GOT3 (cell line): ENCODE data around the gene PDE2A.

Source experiments
- DNase-seq: peaks from one replicate; lab custom pipeline; 2025; ENCODE audit warnings: mixed read lengths; lab: John Stamatoyannopoulos, UW

PDE2A gene

DNA sequence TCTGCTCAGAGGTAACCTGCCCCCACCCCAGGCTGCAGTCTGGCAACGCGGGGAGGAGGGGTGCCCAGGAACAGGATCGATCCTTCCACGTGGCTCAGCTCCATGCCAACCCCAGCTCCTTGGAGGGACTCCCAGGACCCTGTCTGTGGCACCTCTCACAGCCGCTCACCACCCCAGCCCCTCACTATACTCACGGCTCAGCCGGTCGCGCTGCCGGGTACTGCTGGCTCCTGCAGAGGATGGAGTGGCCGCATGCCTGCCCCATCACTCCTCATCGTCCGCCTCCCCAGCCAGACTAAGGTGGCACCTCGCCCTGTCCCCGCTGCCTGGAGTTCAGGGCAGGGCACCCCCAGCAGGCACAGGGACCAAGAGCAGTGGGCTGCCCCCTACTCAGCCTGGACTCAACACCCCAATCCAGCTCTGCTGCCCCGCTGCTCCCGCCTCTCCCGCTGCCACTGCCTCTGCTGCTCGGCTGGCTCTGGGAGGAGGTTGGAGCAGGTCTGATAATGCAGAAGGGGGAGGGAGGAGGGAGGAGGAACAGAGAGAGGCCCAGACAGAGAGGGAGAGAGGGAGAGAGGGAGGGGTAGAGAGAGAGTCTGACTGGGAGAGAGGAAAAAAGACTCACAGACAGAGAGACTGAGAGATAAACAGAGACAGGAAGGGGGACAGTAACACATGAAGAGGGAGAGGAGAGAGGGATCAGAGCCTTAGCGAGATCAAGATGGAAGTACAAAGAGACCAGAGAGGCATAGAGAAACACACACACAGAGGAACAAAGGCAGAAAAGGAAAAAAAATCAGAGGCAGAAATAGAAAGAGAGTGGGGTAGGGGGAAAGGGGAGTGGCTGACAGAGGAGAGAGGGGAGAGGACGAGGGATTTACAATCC lies at the start of gene PDE2A:
Gene PDE2A (minus strand): TSS at position 480 of the 886 bp plus-strand sequence. CDS start 215 bp downstream, at position 265.
- DNase-seq: no peak

DNA sequence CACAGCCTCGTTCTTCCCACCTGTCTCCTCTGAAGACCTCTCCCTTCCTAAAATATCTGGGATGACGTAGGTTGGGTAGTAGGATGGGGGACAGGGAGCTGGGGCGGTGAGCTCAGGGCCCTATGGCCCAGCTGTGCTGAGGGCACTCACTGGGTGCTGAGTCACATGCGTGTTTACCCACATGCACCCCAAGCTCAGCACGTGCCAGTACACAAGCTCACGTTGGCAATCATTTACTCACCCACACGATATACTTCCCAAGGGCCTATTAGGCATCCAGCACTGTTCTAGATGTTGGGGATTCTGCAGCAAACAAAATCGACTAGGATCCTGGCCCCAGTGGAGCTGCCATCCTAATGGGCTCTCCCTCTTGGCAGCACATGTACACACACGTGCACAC lies 49.3 kb upstream of the PDE2A start:
- no peak for DNase-seq

DNA sequence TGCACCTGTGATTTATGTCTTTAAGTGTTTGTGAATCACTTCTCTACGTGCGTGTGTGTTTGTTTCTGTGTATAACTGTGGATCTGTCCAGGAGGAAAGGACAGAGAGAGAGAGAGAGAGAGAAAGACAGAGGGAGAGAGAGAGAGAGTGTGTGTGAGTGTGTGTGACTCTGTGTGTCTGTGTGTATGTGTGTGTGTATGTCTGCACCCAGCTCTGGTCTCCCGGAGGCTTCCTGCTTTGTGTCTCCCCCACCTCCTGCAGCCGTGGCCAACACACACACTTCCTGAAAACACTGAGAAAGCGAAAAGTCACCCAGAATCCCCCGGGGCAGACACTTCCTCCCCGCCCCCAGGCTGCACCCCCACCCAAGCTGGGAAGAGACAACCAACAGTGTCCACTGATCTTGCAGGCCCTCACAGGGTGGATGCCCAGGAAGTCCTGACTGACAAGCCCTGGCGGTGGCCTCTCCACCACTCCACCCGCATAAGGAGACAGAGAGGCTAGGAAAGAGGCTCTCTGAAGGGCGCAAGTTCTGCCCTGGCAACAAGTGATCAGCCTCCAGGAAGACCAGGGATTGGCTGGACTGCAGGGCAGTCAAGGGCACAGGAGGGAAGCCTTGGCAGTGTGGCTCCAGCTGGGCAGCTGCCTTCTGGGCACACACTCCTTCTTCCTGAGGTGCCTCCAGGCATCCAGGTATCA lies 48.0 kb upstream of the PDE2A start:
- DNase-seq: peak; percentile 55

DNA sequence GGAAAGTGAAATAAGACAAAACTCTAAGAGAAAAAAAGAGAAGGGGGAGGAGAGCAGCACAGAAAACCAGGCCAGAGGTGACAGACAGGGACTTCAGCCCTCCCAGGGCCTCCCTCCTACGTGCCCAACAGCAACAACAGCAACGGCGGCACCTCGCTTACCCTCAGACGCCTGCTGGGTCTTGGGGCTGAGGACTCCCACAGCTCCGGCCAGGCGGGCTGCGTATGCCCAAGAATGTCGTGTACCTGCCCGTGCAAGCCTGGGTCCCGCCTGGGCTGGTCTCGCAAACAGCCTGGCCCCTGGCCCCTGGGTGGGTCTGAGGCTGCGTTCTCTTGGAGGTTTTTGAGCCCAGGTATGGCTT lies 47.4 kb upstream of the PDE2A start:
- no peak for DNase-seq

DNA sequence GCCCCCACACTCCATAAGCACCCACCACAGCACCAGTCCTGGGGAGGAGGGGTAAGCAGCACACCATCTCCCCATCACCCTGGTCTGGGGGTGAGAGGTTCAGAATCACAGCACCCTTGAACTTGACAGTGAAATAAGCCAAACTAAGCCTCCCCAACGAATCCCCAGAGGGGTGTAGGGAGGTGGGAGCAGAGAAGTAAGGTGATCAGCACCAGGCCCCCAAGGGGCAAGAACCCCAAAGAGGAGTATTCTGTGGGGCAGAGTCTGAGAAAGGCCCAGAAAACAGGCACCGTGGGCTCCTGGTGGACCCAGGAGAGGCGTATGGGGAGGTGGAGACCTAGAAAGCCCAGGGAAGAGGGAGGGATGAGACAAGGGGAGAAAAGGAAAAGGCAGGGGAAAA lies 47.1 kb upstream of the PDE2A start:
- DNase-seq: no peak

DNA sequence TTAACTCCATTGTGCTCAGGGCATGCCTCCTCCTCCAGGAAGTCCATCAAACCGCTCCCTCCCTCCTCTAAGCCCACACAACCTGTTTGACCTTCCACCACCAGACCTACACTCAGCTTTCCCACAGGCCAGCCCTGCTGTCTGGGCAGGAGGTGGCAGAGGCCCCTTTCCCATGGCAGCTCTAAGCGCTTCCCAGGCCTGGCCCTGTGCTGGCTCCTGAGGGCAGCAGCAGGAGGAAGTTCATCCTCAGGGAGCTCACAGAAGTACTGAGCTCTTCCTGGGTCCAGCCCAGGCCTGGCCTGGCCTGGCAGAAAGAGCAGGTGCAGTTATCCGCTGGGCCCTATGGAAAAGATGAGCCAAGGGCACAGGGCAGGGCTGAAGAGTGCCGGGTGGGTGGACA lies 46.6 kb upstream of the PDE2A start:
- no peak for DNase-seq

DNA sequence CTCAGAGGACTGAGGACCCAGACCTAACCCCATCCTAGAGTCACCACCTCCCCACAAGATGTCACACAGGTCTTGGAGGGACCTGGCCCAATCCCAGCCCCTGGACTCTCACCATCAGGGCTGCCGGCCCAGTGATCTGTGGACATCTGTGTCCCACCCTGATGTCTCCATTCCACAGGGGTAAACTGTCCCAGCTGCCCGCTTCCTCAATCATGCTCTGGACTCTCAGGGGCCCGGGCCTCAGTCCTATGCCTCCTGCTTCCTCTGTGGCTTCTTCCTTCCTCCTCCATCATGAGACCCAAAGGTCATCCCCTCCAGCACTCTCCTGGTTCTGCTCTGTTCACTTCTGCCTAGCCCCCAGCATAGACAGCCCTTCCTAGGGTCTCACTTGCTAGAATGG lies 45.8 kb upstream of the PDE2A start:
- no peak for DNase-seq

DNA sequence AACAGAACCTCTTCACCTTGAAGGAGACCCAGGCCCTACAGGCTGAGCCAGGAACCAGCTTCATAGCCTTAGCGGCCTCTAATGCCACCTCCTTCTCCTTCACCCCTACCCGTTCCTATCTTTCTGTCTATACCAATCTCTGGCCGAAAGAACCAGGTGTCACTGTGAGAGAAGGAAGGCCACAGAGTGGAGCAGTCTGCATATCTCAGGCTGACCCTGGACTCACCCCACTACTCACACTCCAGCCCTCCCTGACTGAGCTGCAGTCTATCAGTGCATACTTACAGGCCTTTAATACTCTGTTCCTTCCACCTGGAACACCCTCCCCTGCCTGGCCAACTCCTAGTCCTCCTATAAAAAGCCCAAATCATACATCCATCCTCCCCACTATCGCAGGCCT lies 45.3 kb upstream of the PDE2A start:
- no peak for DNase-seq

DNA sequence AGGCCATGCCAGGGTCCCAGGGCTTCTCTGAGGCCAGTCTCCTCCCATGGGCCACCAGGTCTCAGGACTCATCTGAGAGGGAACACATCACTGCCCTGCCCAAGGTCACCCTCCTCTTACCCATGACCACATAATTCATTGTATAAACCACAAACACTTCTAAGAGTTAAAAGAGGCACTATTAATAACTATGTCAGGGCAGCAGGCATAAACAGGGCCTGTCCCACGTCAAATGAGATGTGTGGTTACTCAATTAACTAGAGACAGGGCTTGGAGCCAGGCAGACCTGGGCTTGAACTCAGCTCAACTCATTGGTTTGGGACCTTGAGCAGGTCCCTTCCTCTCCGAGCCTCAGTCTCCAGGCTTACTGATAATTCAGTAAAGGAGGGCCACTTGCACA lies 44.9 kb upstream of the PDE2A start:
- DNase-seq: no peak

DNA sequence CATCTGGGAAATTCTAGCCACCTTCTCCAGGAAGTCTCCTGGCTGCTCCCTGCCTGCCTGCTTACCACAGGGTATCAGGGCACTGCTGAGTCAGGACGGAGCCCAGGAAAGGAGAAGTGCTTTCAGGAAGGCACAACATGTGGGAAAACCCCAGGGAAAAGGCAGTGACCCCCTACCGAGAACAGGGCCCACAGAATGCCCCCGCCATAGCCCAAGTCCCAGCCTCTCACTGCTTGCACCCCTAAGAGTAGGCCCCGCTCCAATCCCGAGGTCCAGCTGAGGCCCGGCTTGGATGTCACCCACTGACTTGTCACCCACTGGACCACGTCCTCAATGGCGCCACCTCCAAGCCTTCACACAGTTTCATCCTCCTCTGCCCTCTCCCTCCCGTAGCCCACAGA lies 43.9 kb upstream of the PDE2A start:
- no peak for DNase-seq

DNA sequence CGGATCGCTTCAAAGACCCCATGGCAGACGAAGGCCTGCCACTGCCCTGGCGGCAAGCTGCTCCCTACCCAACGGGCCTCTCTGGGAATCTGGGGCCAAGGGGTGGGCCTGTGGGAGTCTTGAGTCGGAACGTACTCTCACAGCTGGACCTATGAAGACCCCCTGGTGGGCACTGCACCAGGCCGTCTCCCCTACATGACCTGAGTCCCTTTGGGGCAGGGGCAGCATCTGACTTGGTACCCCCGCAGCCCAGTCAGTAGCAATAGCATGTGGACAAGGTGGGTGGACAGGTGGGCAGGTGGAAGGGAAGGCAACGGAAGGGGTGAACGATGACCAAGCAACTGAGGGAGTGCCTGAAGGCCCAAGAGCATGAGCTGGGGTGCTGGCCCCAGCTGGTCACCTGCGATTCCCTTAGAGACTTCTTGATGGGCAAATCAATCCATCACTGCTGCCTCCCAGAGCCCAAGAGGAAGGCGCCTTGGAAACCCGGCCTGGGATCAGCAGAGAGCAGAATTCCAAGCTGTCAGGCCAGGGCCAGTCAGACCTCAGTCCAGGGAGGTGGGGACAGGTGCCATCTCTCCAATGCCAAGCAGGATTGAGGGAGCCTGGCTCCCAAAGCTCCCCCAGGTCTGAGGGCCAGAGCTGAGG lies 42.7 kb upstream of the PDE2A start:
- DNase-seq: no peak

DNA sequence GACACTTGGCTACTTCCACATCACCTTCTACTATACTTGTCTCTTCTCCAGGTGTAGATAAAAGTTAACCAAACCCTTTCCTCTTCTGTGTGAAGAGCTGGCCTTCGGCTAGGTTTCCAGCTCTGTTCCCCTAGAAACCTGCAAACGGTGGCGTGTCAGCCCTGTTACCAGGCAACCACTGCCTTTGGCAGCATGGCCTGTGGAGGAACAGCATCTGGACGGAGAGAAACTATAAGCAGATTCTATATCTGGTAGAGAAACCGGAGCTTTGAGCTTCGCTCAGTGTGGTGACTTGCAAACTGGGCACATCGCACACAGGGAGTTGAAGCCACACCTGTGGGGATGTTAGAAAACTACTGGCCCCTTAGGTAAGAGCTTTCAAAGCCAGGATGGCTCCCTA lies 42.1 kb upstream of the PDE2A start:
- no peak for DNase-seq

DNA sequence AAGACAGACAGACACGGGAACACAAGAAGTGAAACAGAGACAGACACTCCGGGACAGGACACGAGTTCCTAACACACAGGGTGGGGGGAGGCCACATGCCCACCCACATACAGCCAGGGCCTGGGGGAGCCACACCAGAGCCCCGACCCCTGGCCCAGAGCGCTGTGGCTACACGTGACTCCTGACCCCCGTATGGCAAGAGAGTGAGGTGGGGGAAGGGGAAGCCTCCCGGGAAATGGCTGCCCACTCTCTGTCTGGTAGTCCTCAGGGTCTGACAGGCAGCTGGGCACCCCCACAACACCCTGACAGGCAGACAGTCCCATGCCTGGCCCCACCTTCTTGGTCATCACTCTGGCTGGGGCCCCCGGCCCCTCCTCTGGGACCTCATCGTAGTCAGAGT lies 38.6 kb upstream of the PDE2A start:
- no peak for DNase-seq

DNA sequence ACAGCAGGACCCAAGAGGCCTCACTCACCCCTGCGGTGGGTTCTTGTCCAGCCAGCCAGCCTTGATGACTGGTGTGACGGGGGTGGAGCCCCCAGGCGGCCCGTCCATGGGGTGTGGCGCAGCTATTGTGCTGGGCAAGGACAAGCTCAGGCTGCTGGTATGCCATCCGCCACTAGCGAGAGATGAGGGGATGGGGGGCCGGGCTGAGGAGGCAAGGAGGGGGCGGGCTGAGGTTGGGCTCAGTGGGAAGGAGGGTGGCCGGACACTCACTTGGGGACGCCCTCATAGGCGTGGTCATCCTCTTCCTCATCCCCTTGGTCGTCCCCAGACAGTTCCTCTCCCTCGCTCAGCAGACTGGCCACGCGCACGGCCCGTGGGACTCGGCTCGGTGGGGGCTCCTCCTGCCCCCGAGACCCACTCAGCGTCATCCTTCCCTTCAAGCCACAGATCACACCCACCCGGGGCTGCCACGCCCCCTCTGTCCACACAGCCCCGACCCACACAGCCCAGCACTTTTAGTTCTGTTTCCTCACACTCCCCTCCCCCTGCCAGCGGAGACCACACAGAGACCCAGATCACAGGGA lies 38.0 kb upstream of the PDE2A start:
- no peak for DNase-seq

DNA sequence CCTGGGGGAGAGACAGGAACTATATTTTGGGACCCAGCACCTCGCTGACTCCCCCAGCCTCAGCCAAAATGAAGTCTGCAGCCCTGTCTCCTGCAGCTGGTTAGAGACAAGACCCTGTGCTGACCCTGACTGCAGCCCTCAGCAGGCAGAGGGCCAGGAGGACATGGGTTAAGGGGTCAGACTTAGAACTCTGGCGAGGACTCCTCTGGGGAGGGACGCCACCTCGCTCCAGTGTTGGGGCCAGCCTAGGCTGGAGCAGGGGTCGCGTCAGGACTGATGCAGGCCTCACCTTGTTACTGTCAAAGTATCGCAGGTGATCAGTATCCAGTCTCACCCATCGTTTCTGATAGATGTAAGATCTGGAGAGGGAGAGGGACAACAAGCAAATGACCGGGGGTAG lies 36.9 kb upstream of the PDE2A start:
- DNase-seq: no peak

DNA sequence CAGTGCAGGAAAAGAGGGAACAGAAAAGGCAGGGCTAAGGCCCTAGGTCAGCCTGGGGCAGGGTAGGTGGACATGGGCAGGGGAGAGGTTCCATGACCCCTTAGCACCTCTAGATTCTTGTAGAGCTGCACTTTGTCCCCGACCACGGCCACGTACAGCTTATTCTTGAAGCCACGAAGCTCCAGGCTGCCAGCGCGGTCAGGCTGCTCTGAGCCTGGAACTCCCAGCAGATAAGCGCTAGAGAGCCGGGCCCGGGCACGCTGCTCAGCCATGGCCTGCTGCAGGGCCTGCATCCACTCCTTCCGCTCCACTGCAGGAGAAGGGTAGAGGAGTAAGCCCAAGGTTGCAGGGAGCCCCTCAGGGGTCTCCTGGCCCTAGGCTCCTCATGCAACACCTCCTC lies 36.1 kb upstream of the PDE2A start:
- no peak for DNase-seq

DNA sequence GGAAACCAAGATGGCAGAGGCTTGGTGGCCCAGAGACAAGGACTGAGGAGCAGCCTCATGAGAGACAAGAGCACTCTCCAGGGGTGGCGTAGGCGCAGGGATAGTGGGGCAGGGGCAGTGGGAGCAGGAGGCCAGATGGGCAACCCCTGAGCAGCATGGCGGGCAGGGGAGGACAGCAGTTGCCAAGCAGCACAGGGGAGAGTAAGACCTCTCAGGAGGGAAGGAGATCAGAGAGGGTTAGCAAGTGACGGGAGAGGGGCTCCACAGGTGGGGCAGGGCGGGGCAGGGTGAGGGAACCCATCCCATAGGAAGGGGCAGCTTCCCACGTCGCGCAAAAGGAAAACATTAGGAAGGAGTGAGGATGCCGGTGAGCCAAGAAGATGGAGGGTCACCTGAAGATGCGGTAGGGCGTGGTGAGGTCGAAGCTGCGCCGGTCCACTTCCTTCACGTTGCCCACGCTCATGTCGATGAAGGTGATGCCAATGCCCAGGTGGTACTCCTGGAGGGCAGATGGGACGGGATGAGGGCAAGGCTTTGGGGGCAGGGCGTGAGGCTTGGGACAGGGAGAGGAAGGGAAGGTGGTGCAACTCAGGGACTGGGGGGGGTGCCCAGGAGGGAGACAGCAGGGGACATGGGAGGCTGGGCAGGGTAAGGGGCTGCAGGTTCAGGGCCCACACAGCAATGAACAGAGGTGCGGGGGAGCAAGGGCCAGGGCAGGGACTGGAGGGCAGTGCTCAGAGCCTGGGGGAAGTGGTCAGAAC lies 35.4 kb upstream of the PDE2A start:
- DNase-seq: no peak

DNA sequence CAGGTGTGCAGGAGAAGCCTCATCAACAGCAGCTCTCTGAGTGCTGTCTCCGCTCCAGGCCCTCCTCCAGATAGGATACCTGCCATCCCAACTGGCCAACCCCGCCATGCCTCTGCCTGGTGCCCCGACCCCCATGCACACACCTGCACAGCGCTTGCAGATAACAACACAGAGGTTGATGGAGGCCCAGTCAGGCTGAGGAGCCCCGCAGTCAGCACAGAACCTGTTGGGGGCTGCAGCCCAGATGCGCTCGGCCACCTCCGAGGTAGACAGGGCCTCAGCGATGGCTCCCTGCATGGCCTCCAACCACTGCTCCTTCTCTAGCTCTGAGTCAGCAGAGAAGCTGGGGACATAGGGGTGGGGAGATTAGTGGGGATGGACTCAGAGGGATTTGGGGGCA lies 32.8 kb upstream of the PDE2A start:
- DNase-seq: no peak

DNA sequence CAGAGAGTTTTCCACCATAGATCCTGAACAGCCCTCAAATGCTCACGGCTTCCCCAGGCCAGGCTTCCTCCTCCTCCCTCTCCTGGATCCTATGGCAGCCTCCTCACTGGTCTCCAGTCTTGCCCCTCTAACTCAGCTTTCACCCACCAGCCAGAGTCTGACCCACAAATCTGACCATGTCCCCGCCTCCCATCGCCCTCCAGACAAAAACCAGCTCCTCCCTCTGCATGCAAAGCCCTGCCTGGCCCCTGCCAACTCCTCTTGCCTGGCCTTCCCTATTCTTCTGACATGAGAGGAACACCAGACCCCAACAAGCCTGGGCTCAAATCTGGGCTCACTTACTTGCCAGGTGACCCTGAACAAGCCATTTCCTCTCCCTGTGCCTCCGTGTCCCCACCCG lies 32.4 kb upstream of the PDE2A start:
- no peak for DNase-seq

DNA sequence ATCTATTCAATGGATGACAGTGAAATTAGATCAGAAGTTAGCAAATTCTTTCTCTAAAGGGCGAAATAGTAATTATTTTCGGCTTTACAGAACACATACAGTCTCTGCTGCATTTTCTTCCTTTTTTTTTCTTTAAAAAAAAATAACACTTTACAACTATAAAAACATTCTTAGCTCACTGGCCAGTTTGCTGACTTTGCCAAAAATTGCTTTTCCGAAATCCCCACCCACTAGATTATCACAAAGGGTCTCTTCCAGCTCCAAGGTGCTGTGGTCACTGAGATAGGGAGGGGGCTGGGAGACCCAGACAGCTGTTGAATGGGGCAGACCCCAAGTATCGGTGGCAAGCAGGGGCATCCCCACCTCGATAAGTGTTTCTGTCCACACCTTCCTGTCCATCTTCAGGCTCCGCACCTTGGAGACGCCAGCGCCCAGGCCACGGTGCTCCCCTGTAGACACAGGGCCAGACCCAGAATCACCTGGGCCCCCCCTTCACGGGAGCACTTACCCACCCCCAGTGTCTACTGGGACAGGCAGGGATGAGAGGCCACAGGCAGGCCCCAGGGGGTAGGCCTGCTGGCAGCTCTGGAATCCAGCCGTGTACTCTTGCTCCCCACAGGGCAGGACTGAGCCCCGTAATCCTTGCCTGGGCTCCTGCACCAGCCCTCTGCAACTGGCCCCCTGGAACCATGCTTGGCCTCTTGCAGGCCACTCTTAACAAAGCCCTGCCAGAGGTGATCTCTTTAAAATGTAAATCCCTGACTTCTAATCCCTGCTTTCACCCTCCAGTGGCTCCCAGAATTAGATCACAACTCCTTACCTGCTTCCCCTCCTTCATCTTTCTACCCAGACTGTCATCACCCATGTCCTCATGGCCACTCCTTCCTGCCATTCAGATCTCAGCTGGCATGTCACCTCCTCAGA lies 31.5 kb upstream of the PDE2A start:
- no peak for DNase-seq

DNA sequence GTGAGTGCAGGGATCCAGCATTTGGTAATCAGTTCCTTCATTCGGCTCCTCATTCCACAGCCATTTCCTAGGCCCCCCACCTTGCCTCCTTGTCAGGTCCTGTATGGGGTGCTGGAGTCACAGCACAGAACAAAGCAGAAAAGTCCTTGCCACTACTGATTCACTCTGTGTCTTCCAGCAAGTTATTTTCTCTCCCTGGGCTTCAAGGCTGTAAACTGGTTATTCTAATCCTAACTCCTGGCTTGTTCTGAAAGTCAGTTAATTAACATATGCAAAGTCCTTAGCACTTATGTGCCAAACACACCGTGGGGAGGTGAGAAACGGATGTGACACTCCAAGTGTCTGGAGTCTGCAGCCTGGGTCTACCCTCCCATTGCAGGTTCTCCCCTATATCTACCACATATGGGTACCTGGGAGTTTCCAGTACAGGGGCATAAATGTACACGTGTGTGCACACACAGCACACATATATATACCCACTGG lies 30.6 kb upstream of the PDE2A start:
- no peak for DNase-seq
